Progenitor cell of endocrine pancreas (in vitro differentiated cells): ENCODE data around the gene CENPW. TPM values are rescaled to one million over a fixed set of nuclear protein-coding genes. Genes with fewer than 3 reads are reported as not detected.

ENCODE experiments used
- DNase-seq: peaks from one replicate; pipeline ENCODE4 v3.0.0; 2021; ENCODE audit warnings: low spot score; ENCODE audit not compliant: unreplicated experiment
- H3K27ac Mint-ChIP-seq: 2 replicates; pipeline ENCODE4 v1.8.0; 2021; ENCODE audit warnings: mild to moderate bottlenecking, moderate library complexity, mixed read lengths
- H3K27me3 Mint-ChIP-seq: 2 replicates; pipeline ENCODE4 v1.8.0; 2021; ENCODE audit warnings: mixed read lengths
- H3K36me3 Mint-ChIP-seq: 2 replicates; pipeline ENCODE4 v1.8.0; 2022; ENCODE audit warnings: mixed read lengths; ENCODE audit not compliant: insufficient read depth
- H3K4me1 Mint-ChIP-seq: 2 replicates; pipeline ENCODE4 v1.8.0; 2021; ENCODE audit warnings: low read depth, mixed read lengths
- H3K4me3 Mint-ChIP-seq: 2 replicates; pipeline ENCODE4 v1.8.0; 2021; ENCODE audit warnings: low read depth, mild to moderate bottlenecking, moderate library complexity, mixed read lengths
- H3K9me3 Mint-ChIP-seq: 2 replicates; pipeline ENCODE4 v1.8.0; 2021; ENCODE audit warnings: low read depth, mixed read lengths
- total RNA-seq: library from RNA; stranded (reverse); gene quantifications from 2 replicates; pipeline ENCODE4 v1.2.1, GENCODE V29; 2021
- TF ChIP-seq, protein P1 (sequence below): fragments of 200-600 bp; sonication (generic); IDR thresholded peaks from one replicate; pipeline ENCODE4 v1.5.0; 2021; ENCODE audit warnings: antibody characterized with exemption, mild to moderate bottlenecking; ENCODE audit not compliant: unreplicated experiment

Gene CENPW
- total RNA-seq, 1 donor from 2014 or later = 22.5 TPM

- no peak for DNase-seq
- Mint-ChIP-seq H3K27ac (no peak overlapping the region), H3K36me3 (no peaks in the 10 kb centered on the region), H3K4me1 (no peaks in the 10 kb centered on the region), H3K4me3 (no peak overlapping the region), H3K9me3 (peaks cover 12% of the 10 kb centered on the region), H3K27me3 (no peaks in the 10 kb centered on the region)
- TF ChIP-seq, protein P1, sequence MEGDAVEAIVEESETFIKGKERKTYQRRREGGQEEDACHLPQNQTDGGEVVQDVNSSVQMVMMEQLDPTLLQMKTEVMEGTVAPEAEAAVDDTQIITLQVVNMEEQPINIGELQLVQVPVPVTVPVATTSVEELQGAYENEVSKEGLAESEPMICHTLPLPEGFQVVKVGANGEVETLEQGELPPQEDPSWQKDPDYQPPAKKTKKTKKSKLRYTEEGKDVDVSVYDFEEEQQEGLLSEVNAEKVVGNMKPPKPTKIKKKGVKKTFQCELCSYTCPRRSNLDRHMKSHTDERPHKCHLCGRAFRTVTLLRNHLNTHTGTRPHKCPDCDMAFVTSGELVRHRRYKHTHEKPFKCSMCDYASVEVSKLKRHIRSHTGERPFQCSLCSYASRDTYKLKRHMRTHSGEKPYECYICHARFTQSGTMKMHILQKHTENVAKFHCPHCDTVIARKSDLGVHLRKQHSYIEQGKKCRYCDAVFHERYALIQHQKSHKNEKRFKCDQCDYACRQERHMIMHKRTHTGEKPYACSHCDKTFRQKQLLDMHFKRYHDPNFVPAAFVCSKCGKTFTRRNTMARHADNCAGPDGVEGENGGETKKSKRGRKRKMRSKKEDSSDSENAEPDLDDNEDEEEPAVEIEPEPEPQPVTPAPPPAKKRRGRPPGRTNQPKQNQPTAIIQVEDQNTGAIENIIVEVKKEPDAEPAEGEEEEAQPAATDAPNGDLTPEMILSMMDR = no peak
Measured at GRCh38 chr6:126377594-126378153, 37.8 kb downstream of the CENPW start.

- DNase-seq = no peak
- Mint-ChIP-seq H3K4me3 (no peak overlapping the region), H3K9me3 (peaks cover 31% of the 10 kb centered on the region), H3K4me1 (no peaks in the 10 kb centered on the region), H3K27me3 (no peaks in the 10 kb centered on the region), H3K36me3 (peaks cover 1% of the 10 kb centered on the region), H3K27ac (no peak overlapping the region)
- TF ChIP-seq, protein P1 = no peak
Measured at GRCh38 chr6:126380072-126380583, 40.2 kb downstream of the CENPW start.

GRCh38 chr6:126381498-126381897 is 41.6 kb downstream of the CENPW start:
- Mint-ChIP-seq H3K36me3 (peaks cover 1% of the 10 kb centered on the region), H3K27me3 (no peaks in the 10 kb centered on the region), H3K9me3 (peaks cover 31% of the 10 kb centered on the region), H3K4me1 (no peaks in the 10 kb centered on the region), H3K4me3 (no peak overlapping the region), H3K27ac (no peak overlapping the region)
- TF ChIP-seq, protein P1 = no peak
- DNase-seq = no peak

DNA sequence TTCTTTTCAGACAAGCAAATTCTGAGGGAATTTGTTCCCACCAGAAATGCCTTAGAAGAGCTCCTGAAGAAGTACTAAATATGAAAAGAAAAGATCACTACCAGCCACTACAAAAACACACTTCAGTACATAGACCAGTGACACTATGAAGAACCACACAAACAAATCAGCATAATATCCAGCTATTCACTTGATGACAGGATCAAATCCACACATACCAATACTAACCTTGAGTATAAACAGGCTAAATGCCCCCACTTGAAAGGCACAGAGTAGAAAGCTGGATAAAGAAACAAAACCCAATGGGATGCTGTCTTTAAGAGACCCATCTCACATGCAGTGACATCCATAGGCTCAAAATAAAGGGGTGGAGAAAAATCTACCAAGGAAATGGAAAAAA is 43.3 kb downstream of the CENPW start:
- Mint-ChIP-seq H3K4me1 (no peaks in the 10 kb centered on the region), H3K27me3 (no peaks in the 10 kb centered on the region), H3K4me3 (no peak overlapping the region), H3K27ac (no peak overlapping the region), H3K36me3 (peaks cover 1% of the 10 kb centered on the region), H3K9me3 (peaks cover 31% of the 10 kb centered on the region)
- no peak for DNase-seq
- TF ChIP-seq, protein P1 = no peak

DNA sequence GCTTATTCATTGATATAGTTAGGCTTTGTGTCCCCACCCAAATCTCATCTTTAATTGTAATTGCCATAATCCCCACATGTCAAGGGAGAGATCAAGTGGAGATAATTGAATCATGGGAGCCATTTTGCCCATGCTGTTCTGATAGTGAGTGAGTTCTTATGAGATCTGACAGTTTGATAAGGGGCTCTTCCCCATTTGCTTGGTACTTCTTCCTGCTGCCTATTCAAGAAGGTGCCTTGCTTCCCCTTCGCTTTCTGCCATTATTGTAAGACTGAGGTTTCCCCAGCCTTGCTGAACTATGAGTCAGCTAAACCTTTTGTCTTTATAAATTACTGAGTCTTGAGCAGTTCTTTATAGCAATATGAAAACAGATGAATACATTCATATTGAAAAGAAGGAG is 45.6 kb downstream of the CENPW start:
- H3K36me3 Mint-ChIP-seq = peaks cover 1% of the 10 kb centered on the region
- no peaks in the 10 kb centered on the region for H3K27me3 Mint-ChIP-seq
- H3K27ac Mint-ChIP-seq = no peak overlapping the region
- H3K4me3 Mint-ChIP-seq = no peak overlapping the region
- TF ChIP-seq, protein P1 = no peak
- H3K9me3 Mint-ChIP-seq = peaks cover 31% of the 10 kb centered on the region
- no peak for DNase-seq
- H3K4me1 Mint-ChIP-seq = no peaks in the 10 kb centered on the region
